Measurements from ENCODE around the gene ARFGEF2.

GRCh38 chr20:48930878-48931277 lies 9.4 kb downstream of the ARFGEF2 start:
- TF ChIP-seq CTCF (IDR thresholded peaks at IDR 0.05 in 2 of 3, conservative IDR thresholded peaks at IDR 0.05 in 1 of 3; ENCODE audit: borderline replicate concordance in 1 of 3, insufficient read depth in 1 of 3, low read depth in 2 of 3, low read length in 2 of 3) (no peak), POLR2A (IDR thresholded peaks at IDR 0.05; ENCODE audit: borderline replicate concordance, extremely low read depth, insufficient read depth, insufficient read length) (no peak), EZH2 (IDR thresholded peaks at IDR 0.05) (no peak), SRF (IDR thresholded peaks at IDR 0.05; ENCODE audit: low read depth) (no peak), ATF3 (IDR thresholded peaks at IDR 0.05) (no peak)
